Measurements from ENCODE around the gene RBM8A.

GRCh38 chr1:145901312-145902021, 25.8 kb downstream of the RBM8A start:
- TF ChIP-seq EP300 (IDR thresholded peaks at IDR 0.05) (no peak), CTCF (IDR thresholded peaks at IDR 0.05) (no peak)

Measured in gastroesophageal sphincter (tissue), 3 donors.